ENCODE data around the gene ANKRD52. TPM values are rescaled to one million over a fixed set of nuclear protein-coding genes. Genes with fewer than 3 reads are reported as not detected.
A peak's percentile ranks its signal among the peaks of the same experiment; 100 is the strongest.

The ANKRD52 gene
- total RNA-seq, 1 donor from 2014 or later: 9.1 TPM

DNA sequence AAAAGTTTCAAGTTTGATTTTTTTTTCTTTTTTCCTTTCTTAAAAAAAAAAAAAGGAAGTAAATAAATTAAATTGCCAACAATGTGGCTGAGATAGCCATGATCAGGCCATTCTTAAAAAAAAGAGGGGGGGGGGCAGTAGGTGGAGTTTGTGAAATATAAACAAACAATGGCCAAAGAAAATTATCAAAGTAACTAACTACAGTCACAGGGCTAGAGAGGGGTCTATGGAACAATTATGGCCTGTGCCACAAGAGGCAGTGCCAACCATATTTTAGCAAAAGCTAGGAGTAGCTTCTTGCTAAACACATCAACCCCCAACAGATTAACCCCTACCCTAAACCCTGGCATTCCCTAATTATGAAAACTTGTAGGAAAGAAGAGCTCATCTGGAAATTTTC lies 52.7 kb downstream of the ANKRD52 start:
- no peak overlapping the region for H3K4me3 ChIP-seq
- Mint-ChIP-seq H3K27ac (no peak overlapping the region), H3K36me3 (peaks cover 24% of the 10 kb centered on the region), H3K4me1 (no peaks in the 10 kb centered on the region), H3K27me3 (ENCODE audit: insufficient read depth, low read depth) (no peaks in the 10 kb centered on the region), H3K9me3 (no peaks in the 10 kb centered on the region), H3K4me3 (no peak overlapping the region)
- H3K4me1 ChIP-seq: no peaks in the 10 kb centered on the region
- peaks cover 4% of the 10 kb centered on the region for H3K36me3 ChIP-seq
- H3K27me3 ChIP-seq: no peaks in the 10 kb centered on the region
- H3K27ac ChIP-seq: no peak overlapping the region
- H4K20me1 ChIP-seq (ENCODE audit: low read depth): no peaks in the 10 kb centered on the region
- TF ChIP-seq EZH2phosphoT487 (IDR thresholded peaks at IDR 0.05) (no peak), EZH2 (IDR thresholded peaks at IDR 0.05) (no peak)
- TF ChIP-seq, protein P1, sequence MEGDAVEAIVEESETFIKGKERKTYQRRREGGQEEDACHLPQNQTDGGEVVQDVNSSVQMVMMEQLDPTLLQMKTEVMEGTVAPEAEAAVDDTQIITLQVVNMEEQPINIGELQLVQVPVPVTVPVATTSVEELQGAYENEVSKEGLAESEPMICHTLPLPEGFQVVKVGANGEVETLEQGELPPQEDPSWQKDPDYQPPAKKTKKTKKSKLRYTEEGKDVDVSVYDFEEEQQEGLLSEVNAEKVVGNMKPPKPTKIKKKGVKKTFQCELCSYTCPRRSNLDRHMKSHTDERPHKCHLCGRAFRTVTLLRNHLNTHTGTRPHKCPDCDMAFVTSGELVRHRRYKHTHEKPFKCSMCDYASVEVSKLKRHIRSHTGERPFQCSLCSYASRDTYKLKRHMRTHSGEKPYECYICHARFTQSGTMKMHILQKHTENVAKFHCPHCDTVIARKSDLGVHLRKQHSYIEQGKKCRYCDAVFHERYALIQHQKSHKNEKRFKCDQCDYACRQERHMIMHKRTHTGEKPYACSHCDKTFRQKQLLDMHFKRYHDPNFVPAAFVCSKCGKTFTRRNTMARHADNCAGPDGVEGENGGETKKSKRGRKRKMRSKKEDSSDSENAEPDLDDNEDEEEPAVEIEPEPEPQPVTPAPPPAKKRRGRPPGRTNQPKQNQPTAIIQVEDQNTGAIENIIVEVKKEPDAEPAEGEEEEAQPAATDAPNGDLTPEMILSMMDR (IDR thresholded peaks at IDR 0.05): no peak
- no peaks in the 10 kb centered on the region for H3K9me3 ChIP-seq (ENCODE audit: low read depth)
- DNase-seq (ENCODE audit: low spot score): no peak
- H3K79me2 ChIP-seq (ENCODE audit: low read depth): no peaks in the 10 kb centered on the region
- no peak overlapping the region for H3K9ac ChIP-seq
- H2AFZ ChIP-seq (replicated peaks): no peak overlapping the region
- H3F3A ChIP-seq (ENCODE audit: low read depth): peaks cover 34% of the 10 kb centered on the region
- no peak overlapping the region for H3K4me2 ChIP-seq

GRCh38 chr12:56204275-56204674 lies 53.9 kb downstream of the ANKRD52 start:
- H3K4me1 ChIP-seq: no peaks in the 10 kb centered on the region
- DNase-seq (ENCODE audit: low spot score): no peak
- no peak overlapping the region for H3K27ac ChIP-seq
- no peaks in the 10 kb centered on the region for H3K4me1 Mint-ChIP-seq
- no peaks in the 10 kb centered on the region for H3K9me3 ChIP-seq (ENCODE audit: low read depth)
- H3K9ac ChIP-seq: no peak overlapping the region
- H3K27me3 ChIP-seq: no peaks in the 10 kb centered on the region
- no peak overlapping the region for H3K4me3 Mint-ChIP-seq
- H3K9me3 Mint-ChIP-seq: no peaks in the 10 kb centered on the region
- no peak overlapping the region for H3K27ac Mint-ChIP-seq
- no peaks in the 10 kb centered on the region for H3K36me3 ChIP-seq
- H2AFZ ChIP-seq (replicated peaks): no peak overlapping the region
- no peaks in the 10 kb centered on the region for H3K27me3 Mint-ChIP-seq (ENCODE audit: insufficient read depth, low read depth)
- H3F3A ChIP-seq (ENCODE audit: low read depth): peaks cover 34% of the 10 kb centered on the region
- no peak for TF ChIP-seq EZH2phosphoT487 (IDR thresholded peaks at IDR 0.05)
- TF ChIP-seq, protein P1 (IDR thresholded peaks at IDR 0.05): no peak
- no peak for TF ChIP-seq EZH2 (IDR thresholded peaks at IDR 0.05)
- no peak overlapping the region for H3K4me2 ChIP-seq
- no peak overlapping the region for H3K4me3 ChIP-seq
- H3K36me3 Mint-ChIP-seq: peaks cover 16% of the 10 kb centered on the region
- no peaks in the 10 kb centered on the region for H4K20me1 ChIP-seq (ENCODE audit: low read depth)
- no peaks in the 10 kb centered on the region for H3K79me2 ChIP-seq (ENCODE audit: low read depth)

DNA sequence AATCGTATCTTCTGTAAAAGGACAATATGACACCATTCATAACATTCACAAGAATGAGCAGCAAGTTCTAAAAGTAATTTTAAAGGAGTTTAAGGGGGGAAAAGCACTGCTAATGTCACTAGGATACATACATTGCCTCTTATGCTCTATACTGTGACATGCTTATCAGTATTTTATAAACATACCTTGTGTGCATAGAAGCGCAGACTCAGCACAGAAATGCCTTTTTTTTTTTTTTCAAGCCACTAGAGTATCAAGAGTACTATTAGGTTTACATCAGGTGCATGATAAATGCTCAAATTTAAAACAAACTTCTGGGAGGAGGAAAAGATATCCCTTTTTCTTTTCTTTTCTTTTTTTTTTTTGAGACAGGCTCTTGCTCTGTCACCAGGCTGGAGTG lies 55.3 kb downstream of the ANKRD52 start:
- no peaks in the 10 kb centered on the region for H3K4me1 ChIP-seq

More for the DNA sequence above, 55.3 kb downstream of the ANKRD52 start:
- no peaks in the 10 kb centered on the region for H3K79me2 ChIP-seq (ENCODE audit: low read depth)
- no peak overlapping the region for H3K27ac Mint-ChIP-seq
- no peaks in the 10 kb centered on the region for H3K9me3 Mint-ChIP-seq
- no peak overlapping the region for H3K9ac ChIP-seq
- H3K4me2 ChIP-seq: no peak overlapping the region
- no peaks in the 10 kb centered on the region for H3K36me3 ChIP-seq
- peak overlapping the region; percentile 6 for H3K27ac ChIP-seq
- H2AFZ ChIP-seq (replicated peaks): no peak overlapping the region
- no peaks in the 10 kb centered on the region for H3K27me3 Mint-ChIP-seq (ENCODE audit: insufficient read depth, low read depth)
- no peak for TF ChIP-seq EZH2 (IDR thresholded peaks at IDR 0.05)
- TF ChIP-seq, protein P1 (IDR thresholded peaks at IDR 0.05): no peak
- no peak for TF ChIP-seq EZH2phosphoT487 (IDR thresholded peaks at IDR 0.05)
- H3K4me1 Mint-ChIP-seq: no peaks in the 10 kb centered on the region
- no peak overlapping the region for H3K4me3 Mint-ChIP-seq
- H3F3A ChIP-seq (ENCODE audit: low read depth): peaks cover 30% of the 10 kb centered on the region
- no peaks in the 10 kb centered on the region for H3K27me3 ChIP-seq
- H3K36me3 Mint-ChIP-seq: peaks cover 11% of the 10 kb centered on the region
- no peaks in the 10 kb centered on the region for H4K20me1 ChIP-seq (ENCODE audit: low read depth)
- no peaks in the 10 kb centered on the region for H3K9me3 ChIP-seq (ENCODE audit: low read depth)
- DNase-seq (ENCODE audit: low spot score): no peak
- H3K4me3 ChIP-seq: no peak overlapping the region

All from neural progenitor cell (in vitro differentiated cells).